Measurements from ENCODE around the gene SLFN14.
"Not testable (repeated sequence)": the region's sequence is repeated elsewhere in the genome, so short reads cannot be mapped to it uniquely, and the experiment has no call there.

SLFN14 gene

GRCh38 chr17:35521654-35522256 lies 38.9 kb downstream of the SLFN14 start:
- DNase-seq (ENCODE audit: low read depth), result peak; percentile 30

- no peak for DNase-seq (ENCODE audit: low read depth)
Measured at GRCh38 chr17:35521150-35521549, 39.5 kb downstream of the SLFN14 start.

GRCh38 chr17:35519906-35520442 lies 40.6 kb downstream of the SLFN14 start:
- DNase-seq (ENCODE audit: low read depth), result no peak

GRCh38 chr17:35519439-35519838 lies 41.2 kb downstream of the SLFN14 start:
- no peak for DNase-seq (ENCODE audit: low read depth)

GRCh38 chr17:35518431-35518830 lies 42.2 kb downstream of the SLFN14 start:
- DNase-seq (ENCODE audit: low read depth), result not testable (repeated sequence)

- DNase-seq (ENCODE audit: low read depth), result no peak
Measured at GRCh38 chr17:35515027-35515426, 45.6 kb downstream of the SLFN14 start.

- DNase-seq (ENCODE audit: low read depth), result no peak
Measured at GRCh38 chr17:35514564-35514963, 46.1 kb downstream of the SLFN14 start.

Data from stimulated activated CD8-positive, alpha-beta memory T cell treated with anti-CD3 and anti-CD28 coated beads, Interleukin-12 subunit alpha, Interleukin-12 subunit beta, amount 100 ng/mL, for 1 hour (primary cell).